ENCODE results near the gene SNCB.

DNA sequence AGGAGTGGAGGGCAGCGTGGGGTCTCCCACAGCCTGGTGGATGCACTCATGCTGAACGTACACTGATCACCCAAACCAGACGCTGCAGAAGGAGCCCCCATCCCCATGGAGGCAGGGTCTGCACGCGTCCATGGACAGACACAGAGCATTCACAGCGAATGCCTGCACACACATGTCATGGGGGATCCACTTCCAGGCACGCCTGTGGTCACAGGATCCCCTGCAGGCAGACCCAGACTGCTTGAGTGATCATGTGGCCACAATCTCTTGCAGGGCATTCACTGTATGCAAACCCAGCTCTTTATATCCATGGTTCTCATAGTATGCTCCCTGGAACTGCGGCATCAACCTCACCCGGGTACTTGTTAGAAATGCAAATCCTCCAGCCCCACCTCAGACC lies 5.4 kb downstream of the SNCB start:
- TF ChIP-seq CBX8 (IDR thresholded peaks at IDR 0.05; ENCODE audit: borderline replicate concordance, low read depth, low read length) (no peak), PHF8 (conservative IDR thresholded peaks at IDR 0.05; ENCODE audit: low read depth, low read length) (no peak), EP300 (IDR thresholded peaks at IDR 0.05; ENCODE audit: borderline replicate concordance in 1 of 2, low read depth in 2 of 2, low read length in 2 of 2) (no peak), POLR2AphosphoS5 (IDR thresholded peaks at IDR 0.05; ENCODE audit: low read depth, low read length) (no peak), RNF2 (IDR thresholded peaks at IDR 0.05; ENCODE audit: borderline replicate concordance, low read depth, low read length, missing control alignments, poor library complexity, severe bottlenecking) (no peak), HDAC2 (IDR thresholded peaks at IDR 0.05; ENCODE audit: borderline replicate concordance in 1 of 2, low read depth in 2 of 2, low read length in 2 of 2) (no peak), POLR2A (IDR thresholded peaks at IDR 0.05; ENCODE audit: control extremely low read depth in 1 of 2, low read depth in 2 of 2, low read length in 2 of 2) (no peak)
- TF ChIP-seq, protein P1, sequence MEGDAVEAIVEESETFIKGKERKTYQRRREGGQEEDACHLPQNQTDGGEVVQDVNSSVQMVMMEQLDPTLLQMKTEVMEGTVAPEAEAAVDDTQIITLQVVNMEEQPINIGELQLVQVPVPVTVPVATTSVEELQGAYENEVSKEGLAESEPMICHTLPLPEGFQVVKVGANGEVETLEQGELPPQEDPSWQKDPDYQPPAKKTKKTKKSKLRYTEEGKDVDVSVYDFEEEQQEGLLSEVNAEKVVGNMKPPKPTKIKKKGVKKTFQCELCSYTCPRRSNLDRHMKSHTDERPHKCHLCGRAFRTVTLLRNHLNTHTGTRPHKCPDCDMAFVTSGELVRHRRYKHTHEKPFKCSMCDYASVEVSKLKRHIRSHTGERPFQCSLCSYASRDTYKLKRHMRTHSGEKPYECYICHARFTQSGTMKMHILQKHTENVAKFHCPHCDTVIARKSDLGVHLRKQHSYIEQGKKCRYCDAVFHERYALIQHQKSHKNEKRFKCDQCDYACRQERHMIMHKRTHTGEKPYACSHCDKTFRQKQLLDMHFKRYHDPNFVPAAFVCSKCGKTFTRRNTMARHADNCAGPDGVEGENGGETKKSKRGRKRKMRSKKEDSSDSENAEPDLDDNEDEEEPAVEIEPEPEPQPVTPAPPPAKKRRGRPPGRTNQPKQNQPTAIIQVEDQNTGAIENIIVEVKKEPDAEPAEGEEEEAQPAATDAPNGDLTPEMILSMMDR (IDR thresholded peaks at IDR 0.05; ENCODE audit: control extremely low read depth in 1 of 3, insufficient read depth in 1 of 3, low read depth in 1 of 3, low read length in 3 of 3), result no peak
- TF ChIP-seq, protein P2, sequence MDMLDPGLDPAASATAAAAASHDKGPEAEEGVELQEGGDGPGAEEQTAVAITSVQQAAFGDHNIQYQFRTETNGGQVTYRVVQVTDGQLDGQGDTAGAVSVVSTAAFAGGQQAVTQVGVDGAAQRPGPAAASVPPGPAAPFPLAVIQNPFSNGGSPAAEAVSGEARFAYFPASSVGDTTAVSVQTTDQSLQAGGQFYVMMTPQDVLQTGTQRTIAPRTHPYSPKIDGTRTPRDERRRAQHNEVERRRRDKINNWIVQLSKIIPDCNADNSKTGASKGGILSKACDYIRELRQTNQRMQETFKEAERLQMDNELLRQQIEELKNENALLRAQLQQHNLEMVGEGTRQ (IDR thresholded peaks at IDR 0.05; ENCODE audit: low read length), result no peak
